Measurements from ENCODE around the gene KMT2C.

- TF ChIP-seq EZH2phosphoT487 (IDR thresholded peaks at IDR 0.05; ENCODE audit: insufficient read depth, low read depth) (no peak), EZH2 (IDR thresholded peaks at IDR 0.05; ENCODE audit: insufficient read depth, poor library complexity, severe bottlenecking) (no peak)
Observed at GRCh38 chr7:152399344-152399743, 36.5 kb downstream of the KMT2C start.
